ENCODE data around the gene FOXL1.

- TF ChIP-seq CTCF (IDR thresholded peaks at IDR 0.05) (no peak), POLR2A (IDR thresholded peaks at IDR 0.05) (no peak)
These were observed 53.1 kb downstream of the FOXL1 start for GRCh38 chr16:86631444-86631843.
